Peyer's patch (tissue), 4 donors: ENCODE measurements around the gene IGIP.
A peak's percentile ranks its signal among the peaks of the same experiment; 100 is the strongest.

Experiments
- POLR2A ChIP-seq, 2 donors: fragments of 450-650 bp; IDR thresholded peaks; one replicate each; pipeline ENCODE4 v1.5.1; 2017; ENCODE audit warnings: antibody characterized with exemption in 2 of 2, mild to moderate bottlenecking in 2 of 2, moderate library complexity in 2 of 2
- TF ChIP-seq, protein P1 (sequence below), 6 experiments: fragments of 450-650 bp in 4 of 6; fragments of 200-600 bp in 2 of 6; sonication (generic) in 1 of 6; IDR thresholded peaks; one replicate each; pipeline ENCODE4 v1.5.1; 2017 to 2019; ENCODE audit warnings: antibody characterized with exemption in 6 of 6, mild to moderate bottlenecking in 3 of 6, moderate library complexity in 1 of 6

DNA sequence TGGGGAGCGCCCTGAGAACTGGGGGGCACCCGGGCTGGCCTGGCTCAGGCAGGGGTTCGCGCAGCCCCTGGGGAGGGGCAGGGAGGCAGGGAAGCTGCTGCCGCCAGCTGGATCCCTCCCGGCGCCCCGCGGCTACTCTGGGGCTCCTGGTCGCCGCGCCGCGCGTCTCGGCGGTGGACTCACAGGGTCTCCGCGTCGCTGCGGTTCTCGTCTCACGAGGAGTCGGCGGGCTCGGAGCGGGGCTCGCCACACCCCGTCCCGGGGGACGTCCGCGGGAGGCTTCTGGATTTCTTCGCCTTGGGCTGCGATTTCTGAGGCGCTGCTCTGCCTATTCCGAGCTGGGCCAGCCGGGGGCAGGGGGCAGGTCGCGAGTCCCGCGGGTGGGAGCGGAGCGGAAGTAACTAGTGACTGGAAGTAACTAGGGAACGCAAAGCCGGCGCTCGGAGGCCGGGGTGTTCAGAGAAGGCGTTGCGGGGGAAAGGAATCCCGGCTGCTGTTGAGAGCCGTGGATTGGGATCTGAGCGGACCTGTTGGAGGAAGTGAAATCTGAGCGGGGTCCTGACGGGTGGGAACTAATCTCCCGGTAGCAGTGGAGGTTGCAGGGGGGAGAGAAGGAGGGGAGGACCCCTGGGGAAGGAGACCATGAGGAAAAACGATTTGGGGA lies 49.8 kb downstream of the IGIP start:
- TF ChIP-seq POLR2A (IDR thresholded peaks at IDR 0.05): no peak
- TF ChIP-seq, protein P1, sequence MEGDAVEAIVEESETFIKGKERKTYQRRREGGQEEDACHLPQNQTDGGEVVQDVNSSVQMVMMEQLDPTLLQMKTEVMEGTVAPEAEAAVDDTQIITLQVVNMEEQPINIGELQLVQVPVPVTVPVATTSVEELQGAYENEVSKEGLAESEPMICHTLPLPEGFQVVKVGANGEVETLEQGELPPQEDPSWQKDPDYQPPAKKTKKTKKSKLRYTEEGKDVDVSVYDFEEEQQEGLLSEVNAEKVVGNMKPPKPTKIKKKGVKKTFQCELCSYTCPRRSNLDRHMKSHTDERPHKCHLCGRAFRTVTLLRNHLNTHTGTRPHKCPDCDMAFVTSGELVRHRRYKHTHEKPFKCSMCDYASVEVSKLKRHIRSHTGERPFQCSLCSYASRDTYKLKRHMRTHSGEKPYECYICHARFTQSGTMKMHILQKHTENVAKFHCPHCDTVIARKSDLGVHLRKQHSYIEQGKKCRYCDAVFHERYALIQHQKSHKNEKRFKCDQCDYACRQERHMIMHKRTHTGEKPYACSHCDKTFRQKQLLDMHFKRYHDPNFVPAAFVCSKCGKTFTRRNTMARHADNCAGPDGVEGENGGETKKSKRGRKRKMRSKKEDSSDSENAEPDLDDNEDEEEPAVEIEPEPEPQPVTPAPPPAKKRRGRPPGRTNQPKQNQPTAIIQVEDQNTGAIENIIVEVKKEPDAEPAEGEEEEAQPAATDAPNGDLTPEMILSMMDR (IDR thresholded peaks at IDR 0.05): peak in 4 of 6 experiments; percentile 25 to 43 (median 38)
